DMS 273 (cell line): ENCODE data around the gene CAMKMT.

Experiments
- DNase-seq: peaks from one replicate; lab custom pipeline; 2025; ENCODE audit not compliant: unreplicated experiment; lab: John Stamatoyannopoulos, UW

CAMKMT gene

DNA sequence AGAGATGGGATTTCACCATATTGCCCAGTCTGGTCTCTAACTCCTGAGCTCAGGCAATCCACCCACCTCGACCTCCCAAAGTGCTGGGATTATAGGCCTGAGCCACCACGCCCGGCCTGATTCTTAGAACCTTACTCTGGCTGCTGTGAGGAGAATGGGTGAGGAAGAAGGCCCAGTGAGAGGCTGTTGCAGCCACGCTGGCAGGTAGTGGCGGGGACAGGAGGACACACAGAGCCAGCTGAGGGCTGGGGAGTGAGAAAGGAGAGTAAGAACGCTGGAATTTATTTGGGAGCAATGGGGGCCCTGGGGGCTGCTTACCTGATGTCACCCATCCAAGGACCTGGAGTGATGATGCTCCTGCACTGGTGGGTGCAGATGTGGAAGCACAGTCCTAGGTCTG is 425.9 kb downstream of the CAMKMT start:
- no peak for DNase-seq

DNA sequence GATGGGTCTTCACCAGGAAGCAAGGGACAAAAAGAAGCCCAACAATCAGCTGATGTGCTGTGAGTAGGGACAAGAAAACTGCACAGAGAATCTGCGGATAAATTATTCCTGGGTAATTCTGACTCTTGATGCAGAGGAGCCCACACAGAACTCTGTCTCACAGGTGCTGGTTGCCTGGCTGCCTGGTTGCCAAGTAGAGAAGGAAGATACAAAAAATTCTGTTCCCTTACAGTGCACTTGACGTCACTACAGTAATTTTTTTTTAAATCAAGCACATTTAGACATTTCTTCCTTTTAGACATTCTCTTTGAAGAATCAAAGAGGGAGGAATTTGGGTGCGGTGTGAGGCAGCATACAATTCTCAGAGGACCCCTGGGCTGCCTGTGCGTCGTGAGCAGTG is 427.7 kb downstream of the CAMKMT start:
- no peak for DNase-seq

DNA sequence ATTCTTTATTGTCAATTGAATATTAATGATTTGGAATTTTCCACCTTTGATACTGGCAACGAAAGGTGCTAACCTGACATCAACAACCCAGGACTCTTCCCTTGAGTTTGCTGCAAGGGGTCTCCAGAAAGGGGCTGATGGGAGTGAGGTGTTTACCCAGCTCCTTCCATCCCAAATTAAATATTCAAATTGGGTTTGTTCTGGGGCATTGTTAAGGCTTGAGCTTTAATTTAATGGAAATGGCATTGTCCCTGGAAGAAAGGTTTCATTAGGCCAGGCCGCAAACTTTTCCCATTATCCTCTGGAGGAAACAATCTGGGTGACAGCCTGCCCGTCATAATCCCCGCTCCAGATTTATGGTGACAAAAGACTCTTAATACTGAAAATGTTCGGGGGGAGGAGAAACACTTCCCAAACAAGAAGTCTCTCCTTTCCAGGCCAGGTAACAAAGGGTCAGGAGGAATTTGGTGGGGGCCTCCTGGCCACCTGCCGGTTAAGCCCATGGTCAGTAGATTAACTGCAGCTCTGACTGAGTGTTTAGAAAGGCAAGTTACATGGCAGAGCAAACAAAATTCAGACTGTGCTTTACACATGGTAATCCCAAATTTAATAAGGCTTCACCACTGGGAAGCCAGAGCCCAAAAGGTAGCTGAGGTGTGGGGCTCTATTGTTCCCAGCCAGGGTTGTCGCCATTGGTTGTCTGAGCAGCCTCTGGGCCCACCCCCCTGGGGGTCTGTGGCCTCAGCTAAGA is 428.4 kb downstream of the CAMKMT start:
- no peak for DNase-seq

DNA sequence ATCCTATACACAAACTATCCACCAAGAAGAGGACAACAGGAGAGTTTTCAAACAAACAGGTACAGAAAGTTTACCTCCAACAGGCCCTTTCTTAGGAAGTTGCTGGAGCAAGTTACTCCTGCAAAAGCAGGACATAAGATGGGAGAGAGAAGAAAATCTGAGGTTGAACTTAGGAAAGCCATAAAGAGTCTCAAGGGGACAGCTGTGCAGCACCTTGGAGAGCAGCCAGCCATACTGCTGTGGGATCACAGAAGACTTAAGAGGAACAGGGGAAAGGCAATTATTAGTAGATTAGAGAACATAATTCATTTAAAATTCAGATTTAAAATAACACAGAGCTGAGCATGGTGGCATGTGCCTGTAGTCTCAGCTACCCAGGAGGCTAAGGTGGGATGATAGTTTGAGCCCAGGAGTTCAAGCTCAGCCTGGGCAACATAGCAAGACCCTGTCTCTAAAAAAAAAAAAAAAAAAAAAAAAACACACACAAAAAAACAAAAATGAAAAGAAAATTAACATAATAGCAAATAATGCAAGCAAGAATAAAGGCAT is 431.6 kb downstream of the CAMKMT start:
- DNase-seq, result peak; percentile 57

DNA sequence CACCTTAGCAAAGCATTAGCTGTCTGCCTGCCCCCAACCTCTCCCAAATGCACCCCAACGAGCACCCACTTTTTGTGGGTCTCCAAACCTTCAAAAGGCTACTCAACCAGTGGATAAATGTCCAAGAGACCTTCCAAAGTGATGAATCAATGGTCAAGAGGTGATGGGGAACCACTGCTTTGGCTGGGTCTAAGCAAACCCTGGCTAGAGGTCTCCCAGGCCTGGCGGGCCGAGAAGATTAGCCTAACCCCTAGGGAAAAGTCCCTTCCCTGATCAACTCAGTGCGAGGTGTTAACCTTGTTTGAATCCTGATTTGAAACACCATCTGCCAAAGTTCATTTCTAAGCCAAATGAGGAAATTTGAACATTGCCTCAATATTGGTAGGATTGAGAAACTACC is 435.0 kb downstream of the CAMKMT start:
- no peak for DNase-seq

DNA sequence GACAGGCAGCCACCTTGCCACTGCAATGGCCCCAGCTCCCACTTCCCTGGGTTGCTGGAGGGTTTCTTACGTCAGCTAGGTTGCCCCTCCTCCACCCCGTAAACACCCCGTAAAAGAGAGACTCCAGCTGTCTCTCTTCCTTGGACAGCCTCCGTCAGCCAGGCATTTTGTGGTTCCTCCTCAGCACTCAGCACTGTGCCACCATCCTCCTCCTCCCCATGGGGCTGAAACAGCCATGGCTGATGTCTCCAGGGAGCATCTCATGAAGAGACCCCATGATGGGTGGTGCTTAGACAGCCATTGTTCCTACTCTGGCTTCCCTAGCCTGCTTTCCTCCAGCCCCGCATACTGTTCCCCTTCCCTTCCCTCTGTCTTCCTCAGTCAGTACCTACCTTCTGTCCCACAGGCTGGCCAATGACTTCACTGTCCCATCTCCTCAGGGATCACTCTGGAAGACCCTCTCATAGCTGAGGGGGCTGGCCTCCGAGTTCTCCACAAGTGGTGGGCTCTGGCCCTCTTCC is 436.5 kb downstream of the CAMKMT start:
- no peak for DNase-seq

DNA sequence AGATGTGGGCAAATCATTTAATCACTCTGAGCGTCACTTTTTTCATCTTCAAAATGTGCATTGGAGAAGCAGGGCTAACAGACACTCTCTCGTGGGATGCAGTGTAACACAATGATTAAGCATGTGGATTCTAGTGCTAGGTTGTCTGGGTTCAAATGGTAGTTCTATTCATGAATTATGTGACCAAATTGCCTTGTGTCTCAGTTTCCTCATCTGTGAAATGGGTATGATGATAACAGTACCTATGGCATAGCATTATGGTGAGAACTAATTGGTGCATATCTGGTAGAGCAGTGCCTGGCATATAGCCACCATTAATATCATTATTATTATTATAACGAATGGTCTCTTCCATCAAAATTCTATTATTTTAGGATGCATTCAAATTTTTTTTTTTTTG is 437.4 kb downstream of the CAMKMT start:
- DNase-seq, result no peak

DNA sequence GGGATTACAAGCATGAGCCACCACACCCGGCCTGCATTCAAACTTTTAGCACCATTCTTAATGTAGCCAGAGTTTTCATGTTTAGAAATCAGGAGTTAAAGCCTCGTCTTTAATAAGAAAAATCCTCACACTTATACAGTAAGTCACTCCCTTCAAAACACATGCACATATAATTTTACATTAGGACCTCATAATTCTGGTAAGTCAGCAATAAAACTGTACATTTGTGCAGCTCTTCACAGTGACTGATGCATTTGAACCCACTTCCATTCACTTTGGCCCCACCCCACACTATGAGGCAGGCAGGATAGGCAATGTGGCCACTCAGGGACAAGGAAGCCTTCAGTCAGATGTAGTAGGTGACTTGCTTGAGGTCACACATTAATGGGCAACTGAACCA is 438.0 kb downstream of the CAMKMT start:
- no peak for DNase-seq

DNA sequence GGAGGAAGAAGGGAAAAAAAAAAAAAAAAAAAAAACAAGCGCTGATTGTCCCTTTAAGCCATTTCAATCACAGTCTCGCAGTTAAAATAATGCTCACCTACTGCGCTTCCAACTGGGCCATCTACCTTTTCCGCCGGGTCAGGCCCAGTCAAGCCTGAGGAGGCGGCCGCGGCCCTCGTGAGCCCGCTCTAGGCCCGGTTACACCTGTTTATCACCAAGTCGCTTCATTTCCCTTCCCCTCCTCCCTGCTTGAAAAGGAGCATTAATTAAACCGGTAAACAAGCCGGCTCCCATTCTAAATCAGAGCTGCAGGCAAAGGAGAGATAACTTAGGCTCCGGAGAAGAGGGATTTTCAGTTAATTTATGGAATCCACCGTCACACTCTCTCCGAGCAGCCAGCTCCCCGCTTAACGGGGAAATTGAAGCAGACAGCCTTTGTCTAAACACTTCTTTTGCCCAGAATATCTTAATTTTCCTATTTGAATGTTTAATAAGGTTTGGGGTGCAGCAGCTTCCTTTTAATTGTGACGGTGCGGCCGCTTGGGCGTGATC is 439.6 kb downstream of the CAMKMT start:
- DNase-seq, result no peak

DNA sequence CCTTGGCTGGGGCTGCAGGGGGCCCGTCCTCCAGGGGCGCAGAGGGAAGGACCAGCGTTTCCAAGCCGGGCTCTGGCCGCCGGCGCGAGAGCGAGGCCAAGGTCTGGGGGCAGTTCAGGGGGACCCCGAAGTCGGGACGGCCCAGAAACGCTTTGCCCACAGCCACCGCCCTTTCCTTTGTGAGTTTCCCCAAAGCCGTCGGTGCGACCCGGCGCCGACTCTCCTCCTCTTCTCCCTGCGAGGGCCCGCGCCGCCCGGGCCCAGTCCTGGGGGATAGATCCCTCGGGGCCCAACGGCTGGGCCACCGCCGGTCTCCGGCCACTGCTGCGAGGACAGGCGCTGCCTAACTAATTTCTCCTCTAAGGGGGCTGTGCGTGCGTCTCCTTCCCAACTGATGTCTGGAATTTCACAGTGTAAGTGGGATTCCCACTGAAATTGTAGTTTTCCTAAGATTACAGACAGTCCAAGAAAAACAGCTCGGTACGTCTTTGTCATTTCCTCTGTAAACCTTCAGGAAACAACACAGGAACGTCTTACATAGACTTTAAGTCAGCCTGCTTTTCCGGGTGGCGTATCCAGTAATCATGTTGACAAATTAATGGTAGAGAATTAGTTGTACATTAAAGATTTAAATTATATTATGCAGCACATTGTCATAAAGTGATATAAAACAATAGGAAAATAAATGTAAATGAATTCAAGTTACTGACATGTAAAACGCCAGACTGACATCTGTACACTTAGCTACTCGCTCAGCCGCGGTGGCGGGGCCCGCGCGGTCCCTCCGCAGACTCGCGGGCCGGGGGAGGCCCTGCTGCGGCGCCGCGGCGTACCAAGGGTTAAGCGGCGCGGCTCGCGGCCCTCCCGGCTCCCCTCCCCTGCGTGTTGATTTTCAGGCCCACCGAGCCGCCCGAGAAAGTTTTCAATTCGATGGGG is 440.4 kb downstream of the CAMKMT start:
- no peak for DNase-seq

DNA sequence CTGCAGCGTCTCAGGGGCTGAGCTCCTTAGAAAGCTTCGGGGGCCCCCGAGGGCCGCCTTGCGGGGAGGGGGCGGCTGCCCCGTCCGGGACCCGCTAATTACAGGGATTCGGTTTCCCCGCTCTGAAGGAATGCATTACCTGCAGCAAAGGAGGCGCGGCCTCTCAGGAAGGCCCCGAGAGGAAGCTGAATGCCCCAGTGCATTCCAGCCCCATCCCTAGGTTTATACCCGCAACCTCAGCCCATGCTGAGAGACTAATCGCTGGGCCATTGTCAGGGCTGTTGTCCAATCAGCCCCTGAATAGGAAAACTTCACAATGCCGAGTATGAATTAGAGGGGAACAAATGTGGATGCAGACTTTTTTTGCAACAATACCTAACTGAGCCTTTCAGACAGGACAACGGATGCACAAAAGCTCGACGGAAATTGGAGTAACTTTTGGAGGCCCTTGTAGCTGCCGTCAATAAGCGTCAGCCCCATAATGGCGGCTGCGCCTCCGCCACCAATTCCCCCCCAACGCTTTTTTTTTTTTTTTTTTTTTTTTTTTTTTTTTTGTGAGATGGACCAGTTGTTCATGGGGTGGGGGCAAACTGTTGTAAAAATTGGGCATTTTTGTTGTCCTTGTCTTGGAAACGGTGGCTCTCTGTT is 441.2 kb downstream of the CAMKMT start:
- no peak for DNase-seq

DNA sequence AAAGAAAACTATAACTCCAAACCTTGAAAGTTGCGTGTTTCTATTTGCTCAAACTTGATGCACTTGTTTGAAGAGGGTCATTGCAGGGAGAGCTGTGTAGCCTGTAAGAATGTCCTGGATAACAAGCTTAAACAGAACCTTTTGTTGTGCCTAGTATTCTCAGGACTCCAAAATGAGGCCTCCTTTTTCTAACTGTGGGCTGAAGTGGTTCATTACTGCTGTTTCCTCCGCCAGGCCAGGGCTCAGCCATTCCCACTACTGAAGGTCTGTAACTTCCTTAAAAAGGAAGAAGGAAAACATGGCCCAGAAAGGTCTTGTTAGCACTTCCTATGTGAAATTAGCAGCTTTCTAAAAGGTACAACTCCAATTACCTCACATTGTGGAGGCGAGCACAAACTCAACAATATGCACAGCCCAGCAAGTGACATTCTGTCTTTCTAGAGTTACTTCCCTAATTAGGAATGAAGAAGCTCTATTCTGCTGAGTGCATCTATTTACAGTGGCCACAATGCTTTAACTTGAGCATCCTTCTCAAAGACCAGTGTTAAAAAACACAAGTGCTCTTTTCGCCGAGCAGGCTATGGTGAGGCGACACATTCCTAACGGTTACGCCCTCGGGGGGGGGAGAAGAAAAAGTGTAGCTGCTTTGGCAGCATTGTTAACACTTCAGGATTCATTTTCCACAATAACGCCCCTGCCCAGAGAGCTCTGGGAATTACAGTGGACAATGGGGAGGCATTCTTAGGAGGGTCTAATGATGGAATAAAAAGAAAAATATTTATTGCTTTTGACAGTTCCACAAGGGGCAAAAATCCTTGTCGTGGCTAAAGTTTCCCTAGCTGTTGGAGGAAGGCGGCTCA is 442.9 kb downstream of the CAMKMT start:
- no peak for DNase-seq

DNA sequence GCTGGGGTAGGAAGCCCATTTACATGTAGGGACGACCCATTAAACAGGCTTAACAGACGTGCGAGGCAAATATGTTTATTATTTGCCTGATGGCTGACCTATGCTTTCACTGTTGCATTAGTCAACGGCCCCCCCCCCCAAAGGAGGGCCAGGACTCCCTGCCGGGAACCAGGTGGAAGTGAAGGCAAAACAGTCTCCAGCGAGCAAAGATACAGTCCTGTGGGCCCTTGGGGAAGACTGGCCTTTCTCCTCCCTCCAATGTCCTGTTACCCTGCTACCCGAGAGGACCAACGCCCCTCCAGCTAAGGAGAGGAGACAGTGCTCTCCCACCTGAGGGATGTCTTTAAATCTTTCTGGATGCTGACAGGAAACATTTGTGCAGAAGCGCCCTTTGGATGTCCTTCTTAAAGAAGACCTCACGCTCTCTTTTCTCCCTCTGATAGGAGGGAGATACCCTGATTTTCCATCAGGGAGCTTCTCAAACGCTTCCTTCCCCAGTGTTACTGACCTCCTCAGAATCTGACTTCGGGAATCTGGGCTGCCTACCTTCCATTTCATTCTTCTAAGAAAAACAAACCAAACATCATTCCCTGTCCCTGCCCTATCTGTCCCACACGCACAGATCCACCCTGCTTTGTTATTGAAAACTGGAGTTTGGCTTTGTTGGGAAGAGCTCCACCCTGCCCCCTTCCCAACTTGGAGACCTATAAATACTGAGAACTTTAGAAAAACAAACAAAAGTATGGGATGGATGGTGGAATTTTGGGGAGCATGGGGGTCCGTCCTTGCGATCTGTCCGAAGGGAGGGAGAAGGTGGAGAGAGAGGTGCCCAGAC is 443.9 kb downstream of the CAMKMT start:
- DNase-seq, result no peak

DNA sequence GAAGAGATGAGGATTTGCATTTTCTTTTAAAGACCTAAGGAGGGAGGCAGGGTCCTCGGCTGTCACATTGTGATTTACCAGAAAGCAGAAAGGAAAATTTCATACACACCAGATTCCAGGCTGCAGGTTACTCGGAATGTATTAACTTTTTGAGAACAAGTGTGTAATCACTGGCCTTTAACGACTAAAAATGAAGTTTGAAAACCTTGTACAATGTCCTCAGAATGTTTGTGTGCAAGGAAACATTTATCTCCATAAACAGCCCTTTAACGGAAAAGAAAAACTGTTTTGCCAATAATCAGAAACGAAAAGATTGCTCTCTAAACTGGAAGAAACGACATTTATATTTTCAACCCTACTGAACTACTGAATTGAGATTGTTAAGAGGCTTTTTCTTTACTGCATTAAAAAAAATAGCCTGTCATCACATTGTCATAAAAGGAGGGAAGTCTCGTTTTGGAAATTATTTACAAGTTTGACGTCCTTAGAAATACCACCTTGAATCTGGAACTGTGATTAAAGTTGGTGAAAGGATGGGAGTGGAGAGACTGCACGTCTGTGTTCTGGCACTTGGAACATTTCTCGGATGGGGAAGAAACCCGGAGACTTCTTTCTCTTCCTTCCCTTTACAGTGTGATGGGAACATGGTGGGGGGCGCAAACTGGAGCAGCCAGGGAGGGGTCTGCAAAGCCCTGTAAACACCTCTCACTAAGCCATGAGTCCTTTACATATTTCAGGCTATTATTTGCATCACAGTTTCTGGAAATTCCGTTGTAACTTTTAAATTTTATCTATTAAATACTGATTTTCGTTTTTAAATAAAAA is 445.7 kb downstream of the CAMKMT start:
- no peak for DNase-seq

DNA sequence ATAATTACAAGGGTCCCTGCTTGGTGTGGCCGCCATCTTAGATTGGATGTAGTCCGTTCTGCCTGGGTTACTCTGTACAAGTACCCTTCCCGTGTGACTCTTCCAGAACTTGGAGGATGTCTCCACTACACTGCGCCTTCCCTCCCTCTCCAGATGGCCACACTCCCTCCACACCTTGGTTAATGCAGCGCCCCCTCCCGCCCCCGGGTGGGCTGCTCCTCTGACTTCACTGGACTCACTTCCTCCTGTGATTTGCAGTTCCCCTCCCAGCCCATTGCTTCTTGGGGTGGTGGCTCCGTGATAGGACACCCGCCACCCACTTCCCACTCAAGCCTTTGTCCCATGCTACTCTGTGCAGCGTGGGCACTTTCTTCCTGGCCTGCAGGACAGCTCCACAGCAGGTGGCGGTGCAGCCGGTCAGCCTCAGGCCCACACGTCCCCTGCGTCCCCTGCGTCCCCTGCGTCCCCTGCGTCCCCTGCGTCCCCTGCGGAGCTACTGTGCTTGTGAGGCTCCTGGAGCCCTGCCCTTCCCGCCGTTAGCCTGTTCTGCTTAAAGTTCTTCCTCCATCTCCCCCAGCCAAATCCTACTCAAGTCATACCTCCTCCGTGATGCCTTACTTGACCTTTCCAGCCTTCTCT is 449.3 kb downstream of the CAMKMT start:
- no peak for DNase-seq

DNA sequence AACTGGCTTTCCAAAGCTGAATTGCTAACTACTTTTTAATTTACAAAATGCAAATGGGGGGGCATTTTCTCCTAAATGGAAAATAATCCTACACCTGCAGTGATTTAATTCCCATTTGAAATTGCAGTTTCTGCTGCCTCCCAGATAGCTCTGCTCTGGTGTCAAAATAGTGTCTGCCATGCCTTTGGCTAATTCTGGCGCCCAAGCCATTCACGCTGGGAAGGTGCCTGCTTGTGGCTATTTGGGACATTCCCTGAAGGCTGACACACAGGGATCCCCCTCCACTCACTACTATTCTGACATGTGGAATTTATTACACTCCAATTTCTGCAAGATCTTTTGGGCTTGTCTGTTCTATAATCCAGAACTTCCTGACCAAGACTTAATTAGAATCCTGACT is 451.4 kb downstream of the CAMKMT start:
- DNase-seq, result no peak

DNA sequence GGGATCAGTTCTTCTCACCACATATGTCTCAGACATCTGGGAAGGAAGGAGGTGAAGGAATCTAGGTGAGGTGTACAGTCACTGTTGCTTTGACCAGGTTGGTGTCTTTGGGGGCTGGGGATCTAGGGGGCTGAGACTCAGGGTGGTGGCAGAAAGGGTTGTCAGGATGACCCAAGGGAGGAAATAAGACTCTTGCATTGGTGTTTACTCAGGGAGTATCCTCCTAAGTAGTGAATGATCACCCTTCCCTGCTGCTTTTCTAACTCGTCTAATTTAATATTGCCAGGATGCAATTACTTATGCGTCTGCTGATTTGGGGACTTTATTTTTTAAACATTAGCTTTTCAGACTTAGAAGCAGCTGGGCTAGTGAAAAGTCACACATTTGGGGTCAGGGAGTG is 451.9 kb downstream of the CAMKMT start:
- no peak for DNase-seq

DNA sequence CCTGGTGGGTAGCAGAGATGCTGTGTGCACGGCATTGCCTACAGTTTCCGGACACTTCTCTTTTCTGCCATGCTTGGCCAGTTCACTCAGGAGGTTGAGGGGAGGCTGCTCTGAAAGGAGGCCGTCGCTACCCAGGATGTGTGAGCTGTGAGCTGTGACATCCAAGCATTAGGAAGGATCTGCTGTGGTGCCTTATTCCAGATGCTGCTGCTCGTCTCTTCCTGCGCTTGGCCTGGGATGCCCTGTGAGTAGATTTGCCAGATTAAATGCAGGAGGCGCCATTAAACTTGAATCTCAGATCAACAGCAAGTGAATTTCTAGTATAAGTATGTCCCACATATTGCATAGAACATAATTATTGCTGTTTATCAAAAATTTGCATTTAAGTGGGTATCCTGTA is 455.5 kb downstream of the CAMKMT start:
- DNase-seq, result no peak
